ENCODE data around the gene CXorf58.

GRCh38 chrX:23982891-23983290 is 75.1 kb downstream of the CXorf58 start:
- no peak for TF ChIP-seq ARNTL (CRISPR knock-in tag; IDR thresholded peaks at IDR 0.05; ENCODE audit: borderline replicate concordance, low read depth)
- TF ChIP-seq ZNF565 (CRISPR knock-in tag; conservative IDR thresholded peaks at IDR 0.05; ENCODE audit: low read depth): no peak
- no peak for TF ChIP-seq ZC3H10 (CRISPR knock-in tag; IDR thresholded peaks at IDR 0.05)
- no peak for TF ChIP-seq CSRNP3 (CRISPR knock-in tag; IDR thresholded peaks at IDR 0.05)
- no peak for TF ChIP-seq ZFP3 (CRISPR knock-in tag; IDR thresholded peaks at IDR 0.05)
- TF ChIP-seq ZNF8 (CRISPR knock-in tag; IDR thresholded peaks at IDR 0.05): no peak
- TF ChIP-seq, protein P1, sequence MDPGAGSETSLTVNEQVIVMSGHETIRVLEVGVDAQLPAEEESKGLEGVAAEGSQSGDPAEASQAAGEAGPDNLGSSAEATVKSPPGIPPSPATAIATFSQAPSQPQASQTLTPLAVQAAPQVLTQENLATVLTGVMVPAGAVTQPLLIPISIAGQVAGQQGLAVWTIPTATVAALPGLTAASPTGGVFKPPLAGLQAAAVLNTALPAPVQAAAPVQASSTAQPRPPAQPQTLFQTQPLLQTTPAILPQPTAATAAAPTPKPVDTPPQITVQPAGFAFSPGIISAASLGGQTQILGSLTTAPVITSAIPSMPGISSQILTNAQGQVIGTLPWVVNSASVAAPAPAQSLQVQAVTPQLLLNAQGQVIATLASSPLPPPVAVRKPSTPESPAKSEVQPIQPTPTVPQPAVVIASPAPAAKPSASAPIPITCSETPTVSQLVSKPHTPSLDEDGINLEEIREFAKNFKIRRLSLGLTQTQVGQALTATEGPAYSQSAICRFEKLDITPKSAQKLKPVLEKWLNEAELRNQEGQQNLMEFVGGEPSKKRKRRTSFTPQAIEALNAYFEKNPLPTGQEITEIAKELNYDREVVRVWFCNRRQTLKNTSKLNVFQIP (CRISPR knock-in tag; IDR thresholded peaks at IDR 0.05; ENCODE audit: borderline replicate concordance, low read depth): no peak
- TF ChIP-seq SNAI2 (CRISPR knock-in tag; IDR thresholded peaks at IDR 0.05): no peak
- no peak for TF ChIP-seq TSHZ2 (CRISPR knock-in tag; IDR thresholded peaks at IDR 0.05)
- no peak for TF ChIP-seq ZFP30 (CRISPR knock-in tag; IDR thresholded peaks at IDR 0.05)
- TF ChIP-seq ESRRG (CRISPR knock-in tag; IDR thresholded peaks at IDR 0.05): no peak
- TF ChIP-seq PPARA (CRISPR knock-in tag; IDR thresholded peaks at IDR 0.05; ENCODE audit: borderline replicate concordance): no peak
